ENCODE results near the gene CAP1.
A peak's percentile ranks its signal among the peaks of the same experiment; 100 is the strongest.
"Not testable (repeated sequence)": the region's sequence is repeated elsewhere in the genome, so short reads cannot be mapped to it uniquely, and the experiment has no call there.

CAP1 gene

GRCh38 chr1:40027647-40028046 lies 12.9 kb upstream of the CAP1 start:
- Mint-ChIP-seq H3K27ac (no peak overlapping the region), H3K36me3 (ENCODE audit: low read depth) (no peaks in the 10 kb centered on the region), H3K27me3 (ENCODE audit: low read depth, poor library complexity) (peaks cover 21% of the 10 kb centered on the region), H3K4me1 (no peaks in the 10 kb centered on the region), H3K9me3 (peaks cover 23% of the 10 kb centered on the region), H3K4me3 (no peak overlapping the region)
- DNase-seq, result no peak
- TF ChIP-seq CTCF (IDR thresholded peaks at IDR 0.05), result no peak

DNA sequence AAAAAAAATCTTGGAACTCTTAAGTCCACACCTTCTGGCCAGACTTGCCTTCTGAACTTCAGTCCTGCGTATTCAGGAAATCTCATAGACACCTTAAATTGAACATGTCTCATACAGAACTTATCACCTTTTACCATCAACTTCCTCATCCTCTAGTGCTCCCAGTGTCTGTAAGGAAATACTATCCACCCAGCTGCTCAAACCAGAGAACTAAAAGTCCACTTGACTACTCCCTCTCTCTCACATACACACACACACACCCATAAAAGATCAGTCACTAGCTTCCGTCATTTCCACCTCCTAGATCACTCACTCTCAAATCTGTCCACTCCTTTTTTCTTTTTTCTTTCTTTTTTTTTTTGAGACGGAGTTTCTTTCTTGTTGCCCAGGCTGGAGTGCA lies 10.9 kb upstream of the CAP1 start:
- Mint-ChIP-seq H3K36me3 (ENCODE audit: low read depth) (no peaks in the 10 kb centered on the region), H3K27me3 (ENCODE audit: low read depth, poor library complexity) (peaks cover 25% of the 10 kb centered on the region), H3K4me3 (no peak overlapping the region), H3K9me3 (peaks cover 4% of the 10 kb centered on the region), H3K4me1 (no peaks in the 10 kb centered on the region), H3K27ac (no peak overlapping the region)
- DNase-seq, result no peak
- TF ChIP-seq CTCF (IDR thresholded peaks at IDR 0.05), result no peak

DNA sequence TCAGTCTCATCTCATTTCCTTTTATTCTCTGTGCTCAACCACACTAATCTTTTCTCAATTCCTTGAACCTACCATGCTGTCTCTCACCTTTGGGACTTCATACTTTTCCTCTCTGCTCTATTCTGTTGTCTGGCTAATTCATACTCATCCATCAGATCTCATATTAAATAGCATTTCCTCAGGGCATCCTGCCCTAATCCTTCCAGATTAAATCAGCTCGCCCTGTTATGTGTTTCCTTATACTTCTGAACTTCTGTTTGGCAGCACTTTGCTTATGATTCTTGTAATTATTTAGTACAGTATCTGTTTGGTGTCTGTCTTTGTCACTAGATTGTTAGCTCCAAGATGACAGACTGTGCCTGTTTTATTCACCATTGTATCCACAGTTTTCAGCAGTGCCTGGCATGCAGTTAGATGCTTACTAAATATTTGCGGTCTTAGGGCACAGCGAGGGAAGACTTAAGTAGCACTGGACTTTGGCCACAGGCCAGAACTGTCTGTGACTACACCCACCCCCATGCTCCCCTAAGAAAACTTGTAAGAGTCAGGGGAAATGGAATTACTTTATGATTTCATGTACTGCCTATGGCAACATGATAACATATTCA lies 9.9 kb upstream of the CAP1 start:
- Mint-ChIP-seq H3K36me3 (ENCODE audit: low read depth) (no peaks in the 10 kb centered on the region), H3K4me1 (no peaks in the 10 kb centered on the region), H3K27ac (no peak overlapping the region), H3K4me3 (no peak overlapping the region), H3K9me3 (peaks cover 4% of the 10 kb centered on the region), H3K27me3 (ENCODE audit: low read depth, poor library complexity) (peaks cover 24% of the 10 kb centered on the region)
- TF ChIP-seq CTCF (IDR thresholded peaks at IDR 0.05), result no peak
- no peak for DNase-seq

DNA sequence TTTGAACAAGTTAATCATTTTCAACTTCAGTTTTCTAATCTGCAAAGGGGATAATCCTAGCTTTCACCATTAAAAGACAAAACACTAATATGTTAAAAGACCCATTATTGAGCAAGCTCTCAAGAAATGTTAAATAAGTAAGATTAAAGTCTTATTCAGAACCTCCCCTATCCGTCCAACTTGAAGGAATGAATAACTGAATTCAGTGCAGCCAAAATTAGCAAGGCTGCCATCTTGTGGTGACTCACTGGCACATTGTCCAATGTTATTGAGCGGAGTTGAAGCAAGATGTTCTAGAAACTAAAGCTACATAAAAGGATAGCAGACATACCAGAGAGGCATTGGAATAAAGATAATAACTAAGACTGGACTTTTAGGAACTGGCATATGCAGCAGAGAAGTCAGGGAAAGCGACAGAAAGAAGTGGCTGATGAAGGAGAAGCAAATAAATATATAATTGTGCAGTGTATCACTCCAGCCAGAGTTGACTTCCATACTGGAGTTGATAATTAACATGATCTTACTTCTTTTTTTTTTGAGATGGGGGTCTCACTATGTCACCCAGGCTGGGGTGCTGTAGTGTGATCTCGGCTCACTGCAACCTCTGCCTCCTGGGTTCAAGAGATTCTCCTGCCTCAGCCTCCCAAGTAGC lies 8.2 kb upstream of the CAP1 start:
- H3K4me3 Mint-ChIP-seq, result no peak overlapping the region
- H3K4me1 Mint-ChIP-seq, result no peaks in the 10 kb centered on the region
- H3K27ac Mint-ChIP-seq, result no peak overlapping the region
- peaks cover 20% of the 10 kb centered on the region for H3K27me3 Mint-ChIP-seq (ENCODE audit: low read depth, poor library complexity)
- H3K36me3 Mint-ChIP-seq (ENCODE audit: low read depth), result no peaks in the 10 kb centered on the region
- no peaks in the 10 kb centered on the region for H3K9me3 Mint-ChIP-seq
- DNase-seq, result peak; percentile 51
- TF ChIP-seq CTCF (IDR thresholded peaks at IDR 0.05), result peak; percentile 73

- H3K27me3 Mint-ChIP-seq (ENCODE audit: low read depth, poor library complexity), result peaks cover 12% of the 10 kb centered on the region
- H3K4me1 Mint-ChIP-seq, result peaks cover 13% of the 10 kb centered on the region
- no peaks in the 10 kb centered on the region for H3K36me3 Mint-ChIP-seq (ENCODE audit: low read depth)
- DNase-seq, result no peak
- no peak overlapping the region for H3K4me3 Mint-ChIP-seq
- no peak for TF ChIP-seq CTCF (IDR thresholded peaks at IDR 0.05)
- no peak overlapping the region for H3K27ac Mint-ChIP-seq
- no peaks in the 10 kb centered on the region for H3K9me3 Mint-ChIP-seq
These were observed 5.7 kb upstream of the CAP1 start for GRCh38 chr1:40034869-40035268.

GRCh38 chr1:40036574-40036973 lies 4.0 kb upstream of the CAP1 start:
- no peak for DNase-seq
- no peak for TF ChIP-seq CTCF (IDR thresholded peaks at IDR 0.05)
- H3K4me3 Mint-ChIP-seq, result no peak overlapping the region
- H3K4me1 Mint-ChIP-seq, result peaks cover 20% of the 10 kb centered on the region
- no peak overlapping the region for H3K27ac Mint-ChIP-seq
- H3K27me3 Mint-ChIP-seq (ENCODE audit: low read depth, poor library complexity), result peaks cover 4% of the 10 kb centered on the region
- no peaks in the 10 kb centered on the region for H3K9me3 Mint-ChIP-seq
- no peaks in the 10 kb centered on the region for H3K36me3 Mint-ChIP-seq (ENCODE audit: low read depth)

DNA sequence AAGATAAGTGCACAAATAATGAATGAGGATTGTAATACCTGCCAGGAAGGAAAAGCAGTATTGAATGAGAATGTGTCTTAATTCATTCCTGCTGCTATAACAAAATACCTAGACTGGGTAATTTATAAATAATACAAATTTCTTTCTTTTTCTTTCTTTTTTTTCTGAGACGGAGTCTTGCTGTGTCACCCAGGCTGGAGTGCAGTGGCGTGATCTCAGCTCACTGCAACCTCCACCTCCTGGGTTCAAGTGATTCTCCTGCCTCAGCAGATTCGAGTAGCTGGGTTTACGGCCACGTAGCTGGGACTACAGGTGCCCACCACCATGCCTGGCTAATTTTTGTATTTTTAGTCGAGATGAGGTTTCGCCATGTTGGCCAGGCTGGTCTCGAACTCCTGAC lies 3.3 kb upstream of the CAP1 start:
- H3K4me1 Mint-ChIP-seq, result peaks cover 27% of the 10 kb centered on the region
- not testable (repeated sequence) for H3K9me3 Mint-ChIP-seq; H3K27ac Mint-ChIP-seq; H3K4me3 Mint-ChIP-seq; DNase-seq; H3K36me3 Mint-ChIP-seq (ENCODE audit: low read depth); H3K27me3 Mint-ChIP-seq (ENCODE audit: low read depth, poor library complexity)

All from nephron progenitor cell (in vitro differentiated cells).